Neural progenitor cell (in vitro differentiated cells): ENCODE data around the gene CNOT2.

Experiments used
- EZH2 ChIP-seq: fragments of 200-600 bp; sonication (generic); IDR thresholded peaks from 2 replicates; pipeline ENCODE4 v1.6.1; 2017; ENCODE audit warnings: antibody characterized with exemption, mild to moderate bottlenecking, moderate library complexity
- EZH2phosphoT487 ChIP-seq: fragments of 200-600 bp; sonication (generic); IDR thresholded peaks from 2 replicates; pipeline ENCODE4 v1.6.1; 2017; ENCODE audit warnings: antibody characterized with exemption
- TF ChIP-seq, protein P1 (sequence below): fragments of 200-600 bp; sonication (generic); IDR thresholded peaks from 2 replicates; pipeline ENCODE4 v1.5.1; 2017; ENCODE audit warnings: antibody characterized with exemption, mild to moderate bottlenecking

GRCh38 chr12:70317781-70318180 is 74.5 kb downstream of the CNOT2 start:
- TF ChIP-seq, protein P1, sequence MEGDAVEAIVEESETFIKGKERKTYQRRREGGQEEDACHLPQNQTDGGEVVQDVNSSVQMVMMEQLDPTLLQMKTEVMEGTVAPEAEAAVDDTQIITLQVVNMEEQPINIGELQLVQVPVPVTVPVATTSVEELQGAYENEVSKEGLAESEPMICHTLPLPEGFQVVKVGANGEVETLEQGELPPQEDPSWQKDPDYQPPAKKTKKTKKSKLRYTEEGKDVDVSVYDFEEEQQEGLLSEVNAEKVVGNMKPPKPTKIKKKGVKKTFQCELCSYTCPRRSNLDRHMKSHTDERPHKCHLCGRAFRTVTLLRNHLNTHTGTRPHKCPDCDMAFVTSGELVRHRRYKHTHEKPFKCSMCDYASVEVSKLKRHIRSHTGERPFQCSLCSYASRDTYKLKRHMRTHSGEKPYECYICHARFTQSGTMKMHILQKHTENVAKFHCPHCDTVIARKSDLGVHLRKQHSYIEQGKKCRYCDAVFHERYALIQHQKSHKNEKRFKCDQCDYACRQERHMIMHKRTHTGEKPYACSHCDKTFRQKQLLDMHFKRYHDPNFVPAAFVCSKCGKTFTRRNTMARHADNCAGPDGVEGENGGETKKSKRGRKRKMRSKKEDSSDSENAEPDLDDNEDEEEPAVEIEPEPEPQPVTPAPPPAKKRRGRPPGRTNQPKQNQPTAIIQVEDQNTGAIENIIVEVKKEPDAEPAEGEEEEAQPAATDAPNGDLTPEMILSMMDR = no peak
- TF ChIP-seq EZH2 = no peak
- TF ChIP-seq EZH2phosphoT487 = no peak
